PC-3 (cell line): ENCODE data around the gene PTEN.

Experiments
- EZH2 ChIP-seq: fragments of 300-600 bp; sonication (generic); IDR thresholded peaks from one replicate; pipeline ENCODE4 v1.6.1; 2017; ENCODE audit warnings: antibody characterized with exemption, mild to moderate bottlenecking, low read length; ENCODE audit not compliant: unreplicated experiment
- EZH2phosphoT487 ChIP-seq: fragments of 300-600 bp; sonication (generic); IDR thresholded peaks from 2 replicates; pipeline ENCODE4 v1.6.1; 2018; ENCODE audit warnings: mild to moderate bottlenecking, antibody characterized with exemption, low read length, borderline replicate concordance

DNA sequence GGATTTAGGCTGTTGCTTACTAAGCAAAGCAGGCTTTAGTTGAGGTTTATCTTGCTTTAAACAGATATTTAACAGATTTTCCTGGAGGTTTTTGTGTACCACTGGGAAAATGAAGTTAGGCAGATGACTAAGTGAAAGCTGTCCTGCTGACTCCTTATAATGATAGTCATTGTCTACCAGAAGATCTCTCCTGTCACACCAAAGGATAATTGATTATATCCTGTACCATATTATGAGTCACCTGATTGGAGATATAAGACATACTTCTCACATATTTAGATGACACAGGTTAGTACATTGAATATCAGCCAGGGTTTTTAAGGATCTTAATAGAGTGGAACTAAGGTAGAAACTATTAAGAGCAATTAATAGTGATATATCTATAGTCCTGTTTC lies 68.4 kb downstream of the PTEN start:
- TF ChIP-seq EZH2 (no peak), EZH2phosphoT487 (no peak)
